Measurements from ENCODE around the gene PCSK6.

PCSK6 gene

GRCh38 chr15:101294731-101295606, 194.5 kb downstream of the PCSK6 start, which contains the start of gene SNRPA1:
Gene SNRPA1, minus strand, starts transcription at chr15:101295248. Its CDS starts 70 bp downstream, at chr15:101295178.
- TF ChIP-seq REST (IDR thresholded peaks at IDR 0.05; ENCODE audit: low read depth), result no peak
- TF ChIP-seq USF1 (IDR thresholded peaks at IDR 0.05), result peak; percentile 3
- TF ChIP-seq EGR1 (IDR thresholded peaks at IDR 0.05), result peak; percentile 91
- no peak for TF ChIP-seq CREB1 (IDR thresholded peaks at IDR 0.05; ENCODE audit: low read depth)
- peak; percentile 77 for TF ChIP-seq MAX (IDR thresholded peaks at IDR 0.05)
- peak; percentile 62; the same call in 1 of the 2 replicates for TF ChIP-seq TCF12 (IDR thresholded peaks at IDR 0.05; ENCODE audit: low read depth)
- peak; percentile 29; the same call in 1 of the 2 replicates for TF ChIP-seq TEAD4 (IDR thresholded peaks at IDR 0.05)
- TF ChIP-seq TAF1 (IDR thresholded peaks at IDR 0.05; ENCODE audit: low read depth), result peak; percentile 91
- TF ChIP-seq FOXM1 (IDR thresholded peaks at IDR 0.05; ENCODE audit: borderline replicate concordance, low read depth), result 0 out of 2 replicates have a peak, but pooled peaks have one; percentile 25
- TF ChIP-seq YY1 (IDR thresholded peaks at IDR 0.05; ENCODE audit: low read depth), result peak; percentile 87
- peak; percentile 63; the same call in 1 of the 2 replicates for TF ChIP-seq NFIC (IDR thresholded peaks at IDR 0.05)
- TF ChIP-seq RAD21 (IDR thresholded peaks at IDR 0.05; ENCODE audit: low read depth), result no peak
- no peak for TF ChIP-seq EP300 (IDR thresholded peaks at IDR 0.05; ENCODE audit: borderline replicate concordance)
- TF ChIP-seq ZBTB7A (IDR thresholded peaks at IDR 0.05; ENCODE audit: low read depth), result no peak

GRCh38 chr15:101293122-101293521, 196.4 kb downstream of the PCSK6 start:
- no peak for TF ChIP-seq ZBTB7A (IDR thresholded peaks at IDR 0.05; ENCODE audit: low read depth)
- no peak for TF ChIP-seq YY1 (IDR thresholded peaks at IDR 0.05; ENCODE audit: low read depth)
- no peak for TF ChIP-seq CEBPB (IDR thresholded peaks at IDR 0.05)
- no peak for TF ChIP-seq RAD21 (IDR thresholded peaks at IDR 0.05; ENCODE audit: low read depth)
- TF ChIP-seq FOXM1 (IDR thresholded peaks at IDR 0.05; ENCODE audit: borderline replicate concordance, low read depth), result no peak
- TF ChIP-seq EP300 (IDR thresholded peaks at IDR 0.05; ENCODE audit: borderline replicate concordance), result no peak
- no peak for TF ChIP-seq NFIC (IDR thresholded peaks at IDR 0.05)
- TF ChIP-seq MAX (IDR thresholded peaks at IDR 0.05), result no peak
- TF ChIP-seq TCF12 (IDR thresholded peaks at IDR 0.05; ENCODE audit: low read depth), result no peak
- no peak for TF ChIP-seq CREB1 (IDR thresholded peaks at IDR 0.05; ENCODE audit: low read depth)

- TF ChIP-seq TEAD4 (IDR thresholded peaks at IDR 0.05) (no peak), RAD21 (IDR thresholded peaks at IDR 0.05; ENCODE audit: low read depth) (peak; percentile 18; the same call in 1 of the 2 replicates), REST (IDR thresholded peaks at IDR 0.05; ENCODE audit: low read depth) (no peak)
These were observed 200.5 kb downstream of the PCSK6 start for GRCh38 chr15:101288905-101289513.

- no peak for TF ChIP-seq ZBTB7A (IDR thresholded peaks at IDR 0.05; ENCODE audit: low read depth)
- TF ChIP-seq CREB1 (IDR thresholded peaks at IDR 0.05; ENCODE audit: low read depth), result no peak
- TF ChIP-seq RAD21 (IDR thresholded peaks at IDR 0.05; ENCODE audit: low read depth), result no peak
- no peak for TF ChIP-seq CEBPB (IDR thresholded peaks at IDR 0.05)
- TF ChIP-seq NFIC (IDR thresholded peaks at IDR 0.05), result no peak
These were observed 202.9 kb downstream of the PCSK6 start for GRCh38 chr15:101286471-101287114.

GRCh38 chr15:101283931-101284330, 205.6 kb downstream of the PCSK6 start:
- TF ChIP-seq MAX (IDR thresholded peaks at IDR 0.05) (no peak), RAD21 (IDR thresholded peaks at IDR 0.05; ENCODE audit: low read depth) (no peak), YY1 (IDR thresholded peaks at IDR 0.05; ENCODE audit: low read depth) (no peak), EP300 (IDR thresholded peaks at IDR 0.05; ENCODE audit: borderline replicate concordance) (no peak), NFIC (IDR thresholded peaks at IDR 0.05) (no peak)

Data from Ishikawa (cell line).